H7 (cell line): ENCODE data around the gene PDCD6IP. TPM values are rescaled to one million over a fixed set of nuclear protein-coding genes. Genes with fewer than 3 reads are reported as not detected.
"Not testable (repeated sequence)": the region's sequence is repeated elsewhere in the genome, so short reads cannot be mapped to it uniquely, and the experiment has no call there.

Source experiments
- DNase-seq: peaks from one replicate; pipeline ENCODE4 v3.0.0; 2012
- H3K27me3 ChIP-seq: 2 replicates; pipeline ENCODE4 v1.6.0; 2011; ENCODE audit warnings: mild to moderate bottlenecking, low read length; ENCODE audit not compliant: control insufficient read depth, insufficient read depth
- H3K36me3 ChIP-seq: replicated peaks from 2 replicates; pipeline ENCODE4 v1.5.1; 2011; ENCODE audit warnings: low read length; ENCODE audit not compliant: control insufficient read depth, insufficient read depth
- H3K4me3 ChIP-seq: 2 replicates; pipeline ENCODE4 v1.5.1; 2011; ENCODE audit warnings: low read depth, mild to moderate bottlenecking, control low read depth, low read length, moderate library complexity; ENCODE audit not compliant: insufficient read depth
- total RNA-seq: library from RNA; depleted of rRNA; stranded (reverse); fragments of >200 nt; shearing (Covaris generic); gene quantifications from 2 replicates; pipeline ENCODE4 v1.2.3, GENCODE V29; 2014

Gene PDCD6IP
- total RNA-seq, 1 experiment from 2014 or later: 74.4 TPM

- no peak overlapping the region for H3K4me3 ChIP-seq
- H3K36me3 ChIP-seq: no peaks in the 10 kb centered on the region; the same call in 1 of the 2 replicates
- no peak for DNase-seq
- H3K27me3 ChIP-seq: no peaks in the 10 kb centered on the region
Observed at GRCh38 chr3:33821989-33822388, 23.6 kb downstream of the PDCD6IP start.

GRCh38 chr3:33823821-33824220, 25.4 kb downstream of the PDCD6IP start:
- Histone ChIP-seq H3K36me3 (no peaks in the 10 kb centered on the region; the same call in none of the 2 replicates), H3K27me3 (no peaks in the 10 kb centered on the region), H3K4me3 (no peak overlapping the region)
- no peak for DNase-seq

DNA sequence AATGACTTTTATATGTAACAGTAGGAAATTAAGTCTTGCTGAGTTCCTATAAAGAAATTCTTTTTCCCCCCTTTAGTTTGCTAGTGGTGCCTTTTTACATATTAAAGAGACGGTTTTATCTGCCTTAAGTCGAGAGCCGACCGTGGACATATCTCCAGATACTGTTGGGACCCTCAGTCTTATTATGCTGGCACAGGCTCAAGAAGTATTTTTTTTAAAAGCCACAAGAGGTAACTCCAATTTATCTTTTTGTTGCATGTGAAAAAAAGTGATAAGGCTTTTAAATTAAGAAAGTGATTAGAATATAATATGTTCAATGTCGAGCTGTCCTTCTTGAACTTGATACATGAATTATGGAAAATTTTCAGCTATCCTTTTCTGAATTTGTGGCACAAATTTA, 26.7 kb downstream of the PDCD6IP start:
- Histone ChIP-seq H3K27me3 (no peaks in the 10 kb centered on the region), H3K4me3 (no peak overlapping the region), H3K36me3 (no peaks in the 10 kb centered on the region; the same call in none of the 2 replicates)
- DNase-seq: no peak

- Histone ChIP-seq H3K36me3 (no peaks in the 10 kb centered on the region; the same call in none of the 2 replicates), H3K4me3 (no peak overlapping the region), H3K27me3 (no peaks in the 10 kb centered on the region)
- DNase-seq: no peak
Observed at GRCh38 chr3:33826206-33826605, 27.8 kb downstream of the PDCD6IP start.

DNA sequence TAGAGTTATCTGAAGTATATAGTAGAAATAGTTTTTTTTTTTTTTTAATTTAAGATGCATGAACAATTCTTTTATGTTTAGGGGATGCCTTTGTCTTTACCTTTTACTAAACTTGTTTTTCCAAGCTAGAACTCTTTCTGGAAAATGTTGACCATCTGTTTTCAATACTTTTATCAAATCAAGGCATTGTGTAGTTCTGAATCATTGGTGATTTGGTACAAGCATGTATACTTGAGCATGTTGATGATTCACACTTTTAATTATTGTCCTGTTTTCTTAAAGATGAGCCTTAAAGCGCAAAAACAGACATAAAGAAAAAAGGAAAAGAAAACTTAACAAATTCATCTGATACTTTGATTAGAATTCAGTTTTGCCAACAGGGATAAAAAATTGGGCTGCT, 28.3 kb downstream of the PDCD6IP start:
- Histone ChIP-seq H3K4me3 (no peak overlapping the region), H3K27me3 (no peaks in the 10 kb centered on the region), H3K36me3 (no peaks in the 10 kb centered on the region; the same call in none of the 2 replicates)
- DNase-seq: no peak

GRCh38 chr3:33829720-33830119, 31.3 kb downstream of the PDCD6IP start:
- Histone ChIP-seq H3K4me3 (no peak overlapping the region), H3K36me3 (no peaks in the 10 kb centered on the region; the same call in none of the 2 replicates), H3K27me3 (no peaks in the 10 kb centered on the region)
- no peak for DNase-seq

GRCh38 chr3:33831053-33831452, 32.6 kb downstream of the PDCD6IP start:
- DNase-seq: no peak
- Histone ChIP-seq H3K4me3 (no peak overlapping the region), H3K27me3 (no peaks in the 10 kb centered on the region), H3K36me3 (no peaks in the 10 kb centered on the region; the same call in none of the 2 replicates)

DNA sequence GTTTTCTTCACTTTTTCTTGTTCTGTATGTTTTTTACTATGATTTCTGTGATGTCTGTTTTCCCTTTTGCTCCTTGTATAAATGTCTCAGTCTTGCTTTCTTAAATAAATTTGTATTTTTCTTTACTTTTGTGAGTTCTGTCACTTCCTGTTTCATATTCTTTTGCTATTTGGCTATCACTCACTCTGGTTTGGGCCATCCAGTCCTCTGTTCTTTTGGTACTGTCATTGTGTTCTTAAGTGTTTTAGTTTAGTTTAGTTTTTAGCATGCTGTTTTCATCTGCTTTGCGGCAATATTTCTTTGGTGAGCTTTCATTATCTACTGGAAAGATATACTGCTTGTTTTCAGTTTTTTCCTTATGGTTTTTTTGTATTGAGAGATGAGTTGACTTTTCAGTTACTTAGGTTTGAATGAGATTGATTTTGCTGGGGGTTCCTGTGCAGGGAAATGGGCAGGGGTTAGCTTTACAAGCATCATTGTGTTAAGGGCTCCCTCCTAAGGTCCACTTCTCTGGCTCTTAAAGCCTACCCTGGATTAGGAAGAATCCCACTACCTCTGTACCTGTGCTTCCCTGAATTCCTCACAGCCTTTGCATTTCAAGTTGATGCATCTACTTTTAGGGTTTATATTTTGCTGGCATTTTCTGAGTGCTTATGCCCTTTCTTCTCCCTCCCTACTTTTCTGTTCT, 35.1 kb downstream of the PDCD6IP start:
- no peak overlapping the region for H3K4me3 ChIP-seq
- no peaks in the 10 kb centered on the region; the same call in 1 of the 2 replicates for H3K36me3 ChIP-seq
- peak; percentile 16 for DNase-seq

DNA sequence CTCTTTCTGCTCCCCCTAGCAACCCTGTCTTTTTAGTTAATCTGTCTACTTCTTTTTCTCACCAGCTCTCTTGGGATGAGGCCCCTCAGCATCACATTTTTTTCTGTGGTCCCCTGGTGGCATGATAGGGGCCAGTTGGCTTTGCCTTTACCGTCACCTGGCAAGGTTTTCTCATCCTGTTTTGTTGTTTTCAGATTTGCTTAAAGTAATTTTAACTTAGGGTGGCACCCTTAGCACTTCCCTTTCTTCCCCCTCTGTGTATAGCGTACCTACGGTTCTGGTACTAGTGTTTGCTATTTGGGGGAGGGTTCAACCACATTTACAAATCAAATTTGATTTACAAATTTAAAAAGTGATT, 35.6 kb downstream of the PDCD6IP start:
- no peak overlapping the region for H3K4me3 ChIP-seq
- DNase-seq: peak; percentile 13
- H3K36me3 ChIP-seq: no peaks in the 10 kb centered on the region; the same call in 1 of the 2 replicates
- H3K27me3 ChIP-seq: no peaks in the 10 kb centered on the region

More for the DNA sequence above, 35.1 kb downstream of the PDCD6IP start:
- H3K27me3 ChIP-seq: no peaks in the 10 kb centered on the region

GRCh38 chr3:33837182-33837581, 38.8 kb downstream of the PDCD6IP start:
- not testable (repeated sequence) for H3K27me3 ChIP-seq, H3K36me3 ChIP-seq, H3K4me3 ChIP-seq, DNase-seq

GRCh38 chr3:33839283-33839682, 40.9 kb downstream of the PDCD6IP start:
- Histone ChIP-seq H3K4me3 (no peak overlapping the region), H3K36me3 (no peaks in the 10 kb centered on the region; the same call in 1 of the 2 replicates), H3K27me3 (no peaks in the 10 kb centered on the region)
- DNase-seq: no peak

DNA sequence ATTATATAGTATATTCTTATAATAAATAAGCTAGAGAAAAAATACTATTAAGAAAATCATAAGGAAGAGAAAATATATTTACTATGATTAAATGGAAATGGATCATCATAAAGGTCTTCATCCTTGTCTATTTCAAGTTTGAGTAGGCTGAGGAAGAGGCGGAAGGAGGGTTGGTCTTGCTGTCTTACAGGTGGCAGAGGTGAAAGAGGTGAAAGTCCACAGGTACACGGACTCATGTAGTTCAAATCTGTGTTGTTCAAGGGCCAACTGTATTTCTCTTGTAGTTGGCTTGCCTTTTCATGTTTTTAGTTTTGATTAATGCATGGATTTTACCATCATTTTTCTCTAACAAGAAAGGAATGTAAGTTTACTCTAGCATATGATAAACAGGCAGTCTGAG, 41.7 kb downstream of the PDCD6IP start:
- H3K27me3 ChIP-seq: no peaks in the 10 kb centered on the region
- no peaks in the 10 kb centered on the region; the same call in 1 of the 2 replicates for H3K36me3 ChIP-seq
- H3K4me3 ChIP-seq: no peak overlapping the region
- no peak for DNase-seq

- H3K27me3 ChIP-seq: no peaks in the 10 kb centered on the region
- no peaks in the 10 kb centered on the region; the same call in none of the 2 replicates for H3K36me3 ChIP-seq
- no peak for DNase-seq
- H3K4me3 ChIP-seq: no peak overlapping the region
Observed at GRCh38 chr3:33848624-33849347, 50.4 kb downstream of the PDCD6IP start.

GRCh38 chr3:33850599-33850998, 52.2 kb downstream of the PDCD6IP start:
- not testable (repeated sequence) for H3K27me3 ChIP-seq, H3K36me3 ChIP-seq, DNase-seq, H3K4me3 ChIP-seq

GRCh38 chr3:33855407-33855806, 57.0 kb downstream of the PDCD6IP start:
- not testable (repeated sequence) for DNase-seq, H3K4me3 ChIP-seq, H3K36me3 ChIP-seq, H3K27me3 ChIP-seq
